Fibroblast of lung (primary cell): Measurements from ENCODE around the gene ARRDC4.

Experiments
- EZH2 ChIP-seq: IDR thresholded peaks from 2 replicates; pipeline ENCODE4 v1.5.1; 2012; ENCODE audit warnings: low read length, control low read depth, mild to moderate bottlenecking; ENCODE audit errors: missing control alignments
- TF ChIP-seq, protein P1 (sequence below), 2 donors: IDR thresholded peaks in 1 of 2; conservative IDR thresholded peaks in 1 of 2; 1 replicate in 1 of 2; 2 replicates in 1 of 2; pipeline ENCODE4 v1.5.1; 2011 to 2012; ENCODE audit warnings: low read length in 2 of 2, control low read depth in 1 of 2, inconsistent platforms in 1 of 2, low read depth in 1 of 2, mild to moderate bottlenecking in 1 of 2

DNA sequence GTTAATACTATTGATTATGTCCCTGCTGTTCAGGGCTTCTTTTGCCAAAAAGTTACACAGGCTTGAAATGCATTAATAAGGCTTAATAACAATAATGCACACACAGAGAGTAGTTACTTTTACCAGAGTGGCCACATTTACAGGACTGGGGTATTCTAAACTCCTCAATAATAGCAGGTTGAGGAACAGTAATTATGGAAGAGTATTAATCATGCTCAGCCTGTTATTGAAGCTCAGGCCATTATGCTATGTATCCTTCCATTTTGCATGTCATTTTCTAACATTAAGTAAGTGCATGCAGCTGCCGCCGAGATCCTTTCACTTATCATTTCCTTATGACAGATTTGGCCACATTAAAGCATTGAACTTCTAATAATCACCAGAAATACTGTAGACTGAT is 5.7 kb downstream of the ARRDC4 start:
- TF ChIP-seq, protein P1, sequence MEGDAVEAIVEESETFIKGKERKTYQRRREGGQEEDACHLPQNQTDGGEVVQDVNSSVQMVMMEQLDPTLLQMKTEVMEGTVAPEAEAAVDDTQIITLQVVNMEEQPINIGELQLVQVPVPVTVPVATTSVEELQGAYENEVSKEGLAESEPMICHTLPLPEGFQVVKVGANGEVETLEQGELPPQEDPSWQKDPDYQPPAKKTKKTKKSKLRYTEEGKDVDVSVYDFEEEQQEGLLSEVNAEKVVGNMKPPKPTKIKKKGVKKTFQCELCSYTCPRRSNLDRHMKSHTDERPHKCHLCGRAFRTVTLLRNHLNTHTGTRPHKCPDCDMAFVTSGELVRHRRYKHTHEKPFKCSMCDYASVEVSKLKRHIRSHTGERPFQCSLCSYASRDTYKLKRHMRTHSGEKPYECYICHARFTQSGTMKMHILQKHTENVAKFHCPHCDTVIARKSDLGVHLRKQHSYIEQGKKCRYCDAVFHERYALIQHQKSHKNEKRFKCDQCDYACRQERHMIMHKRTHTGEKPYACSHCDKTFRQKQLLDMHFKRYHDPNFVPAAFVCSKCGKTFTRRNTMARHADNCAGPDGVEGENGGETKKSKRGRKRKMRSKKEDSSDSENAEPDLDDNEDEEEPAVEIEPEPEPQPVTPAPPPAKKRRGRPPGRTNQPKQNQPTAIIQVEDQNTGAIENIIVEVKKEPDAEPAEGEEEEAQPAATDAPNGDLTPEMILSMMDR (conservative IDR thresholded peaks at IDR 0.05 in 1 of 2, IDR thresholded peaks at IDR 0.05 in 1 of 2; ENCODE audit: low read depth in 1 of 2, low read length in 2 of 2), result no peak
- no peak for TF ChIP-seq EZH2
